ENCODE data around the gene GOLGA8M. TPM values are rescaled to one million over a fixed set of nuclear protein-coding genes. Genes with fewer than 3 reads are reported as not detected.
"Not testable (repeated sequence)": the region's sequence is repeated elsewhere in the genome, so short reads cannot be mapped to it uniquely, and the experiment has no call there.

The GOLGA8M gene
- total RNA-seq, 4 donors from 2014 or later, result not detected

- Histone ChIP-seq H3K4me3 (no peak overlapping the region), H3K4me1 (no peaks in the 10 kb centered on the region), H3K9me3 (no peaks in the 10 kb centered on the region), H3K27ac (no peak overlapping the region), H3K36me3 (no peaks in the 10 kb centered on the region), H3K27me3 (no peaks in the 10 kb centered on the region)
- 95% methylated on average over 14 of the region's 14 CpGs for WGBS
- no peak for TF ChIP-seq EP300 (IDR thresholded peaks at IDR 0.05)
- no peak for TF ChIP-seq POLR2A (IDR thresholded peaks at IDR 0.05)
- TF ChIP-seq POLR2AphosphoS5 (IDR thresholded peaks at IDR 0.05), result no peak
- no peak for TF ChIP-seq CTCF (IDR thresholded peaks at IDR 0.05)
- DNase-seq (ENCODE audit: low spot score in 2 of 2), result no peak
These were observed 13.3 kb upstream of the GOLGA8M start for GRCh38 chr15:28725556-28725955.

GRCh38 chr15:28723986-28724385 is 11.8 kb upstream of the GOLGA8M start:
- not testable (repeated sequence) for H3K27ac ChIP-seq; H3K36me3 ChIP-seq; H3K4me3 ChIP-seq; H3K4me1 ChIP-seq; H3K27me3 ChIP-seq; DNase-seq (ENCODE audit: low spot score in 2 of 2); H3K9me3 ChIP-seq
- 84% methylated on average over 2 of the region's 5 CpGs for WGBS

GRCh38 chr15:28719626-28720025 is 7.4 kb upstream of the GOLGA8M start:
- H3K9me3 ChIP-seq; H3K4me3 ChIP-seq; H3K27me3 ChIP-seq; H3K36me3 ChIP-seq; DNase-seq (ENCODE audit: low spot score in 2 of 2); H3K4me1 ChIP-seq; H3K27ac ChIP-seq: not testable (repeated sequence)
- WGBS, result 63% methylated on average over 4 of the region's 4 CpGs

GRCh38 chr15:28718576-28718975 is 6.4 kb upstream of the GOLGA8M start:
- H3K4me3 ChIP-seq; H3K9me3 ChIP-seq; H3K27me3 ChIP-seq; H3K4me1 ChIP-seq; DNase-seq (ENCODE audit: low spot score in 2 of 2); H3K36me3 ChIP-seq; H3K27ac ChIP-seq: not testable (repeated sequence)
- 92% methylated on average over 11 of the region's 11 CpGs for WGBS

GRCh38 chr15:28714176-28714575 is 2.0 kb upstream of the GOLGA8M start:
- H3K9me3 ChIP-seq; H3K4me3 ChIP-seq; H3K27me3 ChIP-seq; H3K36me3 ChIP-seq; DNase-seq (ENCODE audit: low spot score in 2 of 2); H3K4me1 ChIP-seq; H3K27ac ChIP-seq: not testable (repeated sequence)
- 78% methylated on average over 4 of the region's 4 CpGs for WGBS

- H3K27ac ChIP-seq; H3K4me3 ChIP-seq; H3K4me1 ChIP-seq; H3K36me3 ChIP-seq; H3K9me3 ChIP-seq; H3K27me3 ChIP-seq; DNase-seq (ENCODE audit: low spot score in 2 of 2): not testable (repeated sequence)
- 53% methylated on average over 4 of the region's 9 CpGs for WGBS
These were observed 8.3 kb downstream of the GOLGA8M start for GRCh38 chr15:28703927-28704326.

- not testable (repeated sequence) for H3K27me3 ChIP-seq; DNase-seq (ENCODE audit: low spot score in 2 of 2); H3K4me1 ChIP-seq; H3K4me3 ChIP-seq; H3K27ac ChIP-seq; H3K36me3 ChIP-seq; H3K9me3 ChIP-seq
- WGBS, result 64% methylated on average over 5 of the region's 11 CpGs
These were observed 9.8 kb downstream of the GOLGA8M start for GRCh38 chr15:28702427-28702826.

- WGBS, result 94% methylated on average over 26 of the region's 26 CpGs
- not testable (repeated sequence) for H3K27me3 ChIP-seq; H3K4me1 ChIP-seq; H3K4me3 ChIP-seq; H3K9me3 ChIP-seq; H3K36me3 ChIP-seq; DNase-seq (ENCODE audit: low spot score in 2 of 2); H3K27ac ChIP-seq
These were observed 18.0 kb downstream of the GOLGA8M start for GRCh38 chr15:28694006-28694751.

- 94% methylated on average over 11 of the region's 14 CpGs for WGBS
- DNase-seq (ENCODE audit: low spot score in 2 of 2); H3K9me3 ChIP-seq; H3K4me3 ChIP-seq; H3K27me3 ChIP-seq; H3K4me1 ChIP-seq; H3K36me3 ChIP-seq; H3K27ac ChIP-seq: not testable (repeated sequence)
These were observed 19.2 kb downstream of the GOLGA8M start for GRCh38 chr15:28693021-28693420.

GRCh38 chr15:28673533-28673932 is 38.7 kb downstream of the GOLGA8M start:
- H3K36me3 ChIP-seq; H3K27me3 ChIP-seq; H3K27ac ChIP-seq; H3K4me3 ChIP-seq; DNase-seq (ENCODE audit: low spot score in 2 of 2); H3K9me3 ChIP-seq; H3K4me1 ChIP-seq: not testable (repeated sequence)
- WGBS, result no CpG with 5 or more reads among the region's 2 CpGs

- H3K27me3 ChIP-seq, H3K4me1 ChIP-seq: not testable (repeated sequence)
- WGBS, result no CpG with 5 or more reads among the region's 3 CpGs
These were observed 40.1 kb downstream of the GOLGA8M start for GRCh38 chr15:28672122-28672521.

GRCh38 chr15:28666402-28666801 is 45.8 kb downstream of the GOLGA8M start:
- no CpG with 5 or more reads among the region's 4 CpGs for WGBS
- not testable (repeated sequence) for H3K9me3 ChIP-seq; DNase-seq (ENCODE audit: low spot score in 2 of 2)

More at GRCh38 chr15:28672122-28672521, 40.1 kb downstream of the GOLGA8M start:
- not testable (repeated sequence) for DNase-seq (ENCODE audit: low spot score in 2 of 2); H3K9me3 ChIP-seq; H3K4me3 ChIP-seq; H3K27ac ChIP-seq; H3K36me3 ChIP-seq

GRCh38 chr15:28664575-28664974 is 47.6 kb downstream of the GOLGA8M start:
- H3K4me1 ChIP-seq; DNase-seq (ENCODE audit: low spot score in 2 of 2); H3K36me3 ChIP-seq; H3K4me3 ChIP-seq; H3K27me3 ChIP-seq; H3K9me3 ChIP-seq; H3K27ac ChIP-seq: not testable (repeated sequence)
- 84% methylated on average over 6 of the region's 6 CpGs for WGBS

More at GRCh38 chr15:28666402-28666801, 45.8 kb downstream of the GOLGA8M start:
- not testable (repeated sequence) for H3K36me3 ChIP-seq, H3K4me1 ChIP-seq, H3K27me3 ChIP-seq, H3K27ac ChIP-seq, H3K4me3 ChIP-seq
